ENCODE data around the gene SLC38A4.

SLC38A4 gene

GRCh38 chr12:46771268-46771827, 54.4 kb downstream of the SLC38A4 start:
- H3K4me3 ChIP-seq (replicated peaks; ENCODE audit: low read depth, low read length): no peak overlapping the region
- peak; percentile 10 for DNase-seq (ENCODE audit: low read depth)
- no peak for TF ChIP-seq CTCF (IDR thresholded peaks at IDR 0.05; ENCODE audit: low read length, missing control alignments)

- peak; percentile 29 for DNase-seq (ENCODE audit: low read depth)
Measured at GRCh38 chr12:46770501-46771183, 55.2 kb downstream of the SLC38A4 start.

GRCh38 chr12:46764005-46764404, 61.8 kb downstream of the SLC38A4 start:
- no peak for DNase-seq (ENCODE audit: low read depth)
- TF ChIP-seq CTCF (IDR thresholded peaks at IDR 0.05; ENCODE audit: low read length, missing control alignments): no peak
- no peak overlapping the region for H3K4me3 ChIP-seq (replicated peaks; ENCODE audit: low read depth, low read length)

More at GRCh38 chr12:46770501-46771183, 55.2 kb downstream of the SLC38A4 start:
- no peak for TF ChIP-seq CTCF (IDR thresholded peaks at IDR 0.05; ENCODE audit: low read length, missing control alignments)
- H3K4me3 ChIP-seq (replicated peaks; ENCODE audit: low read depth, low read length): no peak overlapping the region

GRCh38 chr12:46763230-46763629, 62.6 kb downstream of the SLC38A4 start:
- no peak for TF ChIP-seq CTCF (IDR thresholded peaks at IDR 0.05; ENCODE audit: low read length, missing control alignments)
- no peak for DNase-seq (ENCODE audit: low read depth)

GRCh38 chr12:46754550-46754949, 71.2 kb downstream of the SLC38A4 start:
- TF ChIP-seq CTCF (IDR thresholded peaks at IDR 0.05; ENCODE audit: low read length, missing control alignments): no peak
- no peak for DNase-seq (ENCODE audit: low read depth)
- H3K4me3 ChIP-seq (replicated peaks; ENCODE audit: low read depth, low read length): no peak overlapping the region

More at GRCh38 chr12:46763230-46763629, 62.6 kb downstream of the SLC38A4 start:
- H3K4me3 ChIP-seq (replicated peaks; ENCODE audit: low read depth, low read length): no peak overlapping the region

- no peak overlapping the region for H3K4me3 ChIP-seq (replicated peaks; ENCODE audit: low read depth, low read length)
- no peak for DNase-seq (ENCODE audit: low read depth)
- TF ChIP-seq CTCF (IDR thresholded peaks at IDR 0.05; ENCODE audit: low read length, missing control alignments): no peak
Measured at GRCh38 chr12:46752396-46752795, 73.4 kb downstream of the SLC38A4 start.

GRCh38 chr12:46751173-46751572, 74.6 kb downstream of the SLC38A4 start:
- no peak for DNase-seq (ENCODE audit: low read depth)
- no peak for TF ChIP-seq CTCF (IDR thresholded peaks at IDR 0.05; ENCODE audit: low read length, missing control alignments)

More at GRCh38 chr12:46751173-46751572, 74.6 kb downstream of the SLC38A4 start:
- no peak overlapping the region for H3K4me3 ChIP-seq (replicated peaks; ENCODE audit: low read depth, low read length)
